ENCODE data around the gene TTYH2.
A peak's percentile ranks its signal among the peaks of the same experiment; 100 is the strongest.
"Not testable (repeated sequence)": the region's sequence is repeated elsewhere in the genome, so short reads cannot be mapped to it uniquely, and the experiment has no call there.

The TTYH2 gene

GRCh38 chr17:74237321-74237720, 23.9 kb downstream of the TTYH2 start:
- no peak for DNase-seq (ENCODE audit: low spot score)

DNA sequence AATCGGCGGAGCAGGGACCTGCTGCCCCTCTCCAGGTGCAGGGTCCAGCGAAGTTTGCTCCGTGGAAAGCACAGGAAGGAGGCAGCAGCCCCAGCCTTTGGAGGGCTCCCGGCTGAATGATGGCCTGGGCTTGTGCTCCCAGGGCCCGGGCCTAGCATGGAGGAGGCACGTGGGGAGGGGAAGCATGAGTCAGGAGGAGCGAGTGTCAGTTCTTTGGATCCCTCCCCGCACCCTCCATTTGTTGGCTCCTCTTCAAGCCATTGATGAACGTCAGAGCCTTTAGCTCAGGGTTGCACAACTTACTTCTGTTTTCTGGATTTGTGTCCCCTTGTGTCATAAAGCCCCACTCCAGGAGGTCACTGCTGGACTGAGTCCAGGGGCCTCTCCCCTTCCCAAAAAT, 25.8 kb downstream of the TTYH2 start:
- no peak for DNase-seq (ENCODE audit: low spot score)

DNA sequence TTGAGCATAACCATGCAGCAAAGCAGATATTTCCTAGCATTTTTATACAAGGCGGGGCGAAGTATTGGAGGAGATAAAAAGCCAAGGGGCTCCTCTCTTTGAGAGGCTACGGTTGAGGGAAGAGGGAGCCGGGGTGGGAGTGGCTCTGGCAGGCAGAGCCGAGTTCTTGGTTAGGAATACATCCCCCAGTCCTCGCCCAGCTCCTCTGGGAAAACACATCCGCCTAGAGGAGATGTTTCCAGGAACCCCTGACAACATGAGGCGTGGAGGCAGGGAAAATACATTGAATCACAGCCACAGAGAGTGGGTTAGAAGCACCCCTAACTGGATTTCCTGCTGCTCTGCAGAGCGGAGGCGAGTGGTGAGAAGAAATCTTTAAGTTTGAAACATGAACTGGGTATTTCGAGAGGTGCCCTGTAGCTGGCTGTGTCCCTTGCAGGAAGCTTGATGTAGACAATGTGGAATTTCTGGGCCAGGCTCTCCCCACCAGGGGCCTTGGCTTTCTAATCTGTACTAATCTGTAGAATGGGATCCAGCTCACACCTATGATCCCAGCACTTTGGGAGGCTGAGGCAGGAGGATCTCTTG, 27.3 kb downstream of the TTYH2 start:
- no peak for DNase-seq (ENCODE audit: low spot score)

GRCh38 chr17:74241431-74241830, 28.1 kb downstream of the TTYH2 start:
- DNase-seq (ENCODE audit: low spot score), result peak; percentile 73

DNA sequence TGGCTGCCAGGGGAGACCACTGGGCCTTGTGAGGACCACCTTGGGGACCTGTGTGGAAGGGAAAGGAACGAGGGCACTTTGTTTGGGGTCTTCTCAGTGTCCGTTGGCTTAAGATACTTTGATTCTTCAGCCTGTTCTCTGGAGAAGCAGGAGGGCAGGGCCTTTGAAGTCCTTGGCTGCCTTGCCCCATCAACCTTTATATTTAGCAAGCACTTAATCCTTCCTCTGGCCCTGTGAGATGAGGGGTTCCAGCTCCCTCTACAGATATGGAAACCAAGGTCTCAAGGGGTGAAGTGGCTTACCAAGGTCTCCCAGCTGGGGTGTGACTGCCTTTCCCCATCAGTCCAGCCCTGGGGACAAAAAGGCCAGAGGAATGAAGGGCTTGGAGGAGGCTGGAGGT, 28.5 kb downstream of the TTYH2 start:
- DNase-seq (ENCODE audit: low spot score), result no peak

DNA sequence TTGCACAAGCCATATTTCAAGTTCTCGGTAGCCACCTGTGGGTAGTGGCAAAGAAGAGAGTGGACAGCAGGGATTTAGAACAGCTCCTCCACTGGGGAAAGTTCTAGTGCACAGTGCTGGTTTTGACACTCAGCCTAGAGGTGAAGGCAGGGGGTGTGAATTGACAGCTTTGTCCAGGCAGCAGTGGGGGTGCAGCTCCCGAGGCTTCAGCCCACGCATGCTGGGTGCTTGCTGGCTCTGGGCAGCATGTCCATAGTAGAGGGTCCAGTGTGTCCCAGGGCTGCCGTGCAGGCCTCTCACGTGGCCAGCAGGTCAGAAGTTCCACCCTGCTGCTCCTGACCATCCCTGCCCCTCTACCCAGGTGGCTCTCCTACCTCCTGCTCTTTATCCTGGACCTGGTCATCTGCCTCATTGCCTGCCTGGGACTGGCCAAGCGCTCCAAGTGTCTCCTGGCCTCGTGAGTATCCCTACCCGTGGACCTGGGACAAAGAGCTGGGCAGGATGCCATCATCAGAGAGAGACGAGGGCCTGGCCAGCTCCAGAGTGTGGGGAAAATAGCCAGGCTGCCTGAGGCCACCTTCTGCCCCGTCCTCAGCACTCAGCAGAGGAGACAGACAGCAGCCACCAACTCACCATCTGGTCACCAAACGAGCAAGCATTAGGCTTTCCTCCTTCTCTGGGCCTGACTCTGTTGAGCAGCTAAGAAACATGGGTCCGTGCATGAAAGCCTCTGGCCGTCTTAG, 29.8 kb downstream of the TTYH2 start:
- DNase-seq (ENCODE audit: low spot score), result peak; percentile 70

DNA sequence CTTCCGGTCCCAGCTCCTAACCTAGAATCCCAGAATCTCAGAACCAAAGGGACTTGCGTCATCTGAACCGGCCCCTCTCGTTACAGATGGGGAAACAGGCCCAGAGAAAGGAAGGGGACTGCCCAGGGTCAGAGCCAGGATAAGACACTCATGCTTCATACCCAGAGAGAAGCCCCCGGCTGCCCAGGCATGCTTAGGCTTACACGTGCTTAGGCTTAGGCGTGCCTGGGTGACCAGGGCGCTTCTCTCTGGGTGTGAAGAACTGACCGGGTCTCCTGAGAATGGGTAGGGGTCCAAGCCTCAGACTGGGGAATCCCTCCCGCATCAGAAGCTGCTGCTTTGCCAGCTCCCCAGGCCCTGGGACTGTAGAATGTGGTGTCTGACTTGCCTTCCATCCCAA, 30.8 kb downstream of the TTYH2 start:
- no peak for DNase-seq (ENCODE audit: low spot score)

GRCh38 chr17:74244548-74244947, 31.2 kb downstream of the TTYH2 start:
- DNase-seq (ENCODE audit: low spot score), result peak; percentile 95

DNA sequence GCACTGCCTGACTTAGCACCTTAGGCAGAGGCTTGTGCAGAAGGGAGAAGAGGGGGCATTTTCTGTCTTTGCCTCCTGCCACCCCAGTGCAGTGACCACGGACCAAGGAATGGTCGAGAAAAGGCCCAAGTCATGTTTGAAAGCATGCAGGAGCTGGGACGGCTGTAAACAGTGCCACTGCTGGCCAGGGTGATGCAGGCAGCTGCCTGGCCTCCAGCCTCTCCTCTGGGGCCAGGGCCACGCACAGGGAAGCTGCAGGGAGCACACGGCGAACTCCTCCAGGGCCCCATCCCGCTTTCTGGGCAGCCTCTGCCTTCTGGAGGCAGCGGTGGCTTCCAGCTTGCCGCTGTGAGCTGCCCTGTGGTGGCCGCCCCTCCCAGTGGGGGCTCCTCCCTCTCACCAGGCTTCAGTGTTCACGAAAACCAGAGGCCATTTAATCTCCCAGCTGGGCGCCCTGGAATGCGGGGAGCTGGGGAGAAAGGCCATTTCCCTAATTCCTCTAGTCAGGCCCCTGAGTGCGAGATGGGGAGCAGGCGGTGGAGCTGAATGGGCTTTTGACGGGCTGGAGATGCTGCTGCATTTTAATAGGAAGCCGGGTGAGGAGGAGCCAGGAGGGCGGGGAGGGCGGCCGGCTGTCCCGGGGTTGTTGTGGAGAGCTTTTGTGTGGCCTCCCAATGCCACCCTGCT, 31.9 kb downstream of the TTYH2 start:
- peak; percentile 99 for DNase-seq (ENCODE audit: low spot score)

DNA sequence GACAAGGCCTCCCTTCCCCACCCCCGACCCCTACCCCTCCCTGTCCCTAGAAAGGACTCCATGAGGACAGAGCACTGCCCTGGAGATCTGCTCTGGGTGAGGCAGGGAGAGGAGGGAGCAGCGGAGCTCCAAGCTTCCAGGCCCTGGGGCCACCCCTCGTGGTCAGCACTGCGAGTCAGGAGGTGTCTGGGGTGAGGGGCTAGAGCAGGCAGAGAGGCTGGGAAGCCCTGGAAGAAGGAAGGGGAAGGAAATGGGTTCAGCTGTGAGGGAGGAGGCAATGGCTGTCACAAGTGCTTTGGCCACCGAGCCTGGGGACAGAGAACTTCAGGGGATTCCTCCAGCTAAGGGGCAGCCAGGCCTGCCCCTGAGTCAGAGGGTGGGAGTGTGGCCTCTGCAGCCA, 32.5 kb downstream of the TTYH2 start:
- no peak for DNase-seq (ENCODE audit: low spot score)

- DNase-seq (ENCODE audit: low spot score), result peak; percentile 77
These were observed 36.4 kb downstream of the TTYH2 start for GRCh38 chr17:74249590-74250270.

GRCh38 chr17:74250324-74250995, 37.1 kb downstream of the TTYH2 start:
- no peak for DNase-seq (ENCODE audit: low spot score)

GRCh38 chr17:74251051-74251450, 37.7 kb downstream of the TTYH2 start:
- DNase-seq (ENCODE audit: low spot score), result no peak

GRCh38 chr17:74251569-74251968, 38.2 kb downstream of the TTYH2 start:
- no peak for DNase-seq (ENCODE audit: low spot score)

DNA sequence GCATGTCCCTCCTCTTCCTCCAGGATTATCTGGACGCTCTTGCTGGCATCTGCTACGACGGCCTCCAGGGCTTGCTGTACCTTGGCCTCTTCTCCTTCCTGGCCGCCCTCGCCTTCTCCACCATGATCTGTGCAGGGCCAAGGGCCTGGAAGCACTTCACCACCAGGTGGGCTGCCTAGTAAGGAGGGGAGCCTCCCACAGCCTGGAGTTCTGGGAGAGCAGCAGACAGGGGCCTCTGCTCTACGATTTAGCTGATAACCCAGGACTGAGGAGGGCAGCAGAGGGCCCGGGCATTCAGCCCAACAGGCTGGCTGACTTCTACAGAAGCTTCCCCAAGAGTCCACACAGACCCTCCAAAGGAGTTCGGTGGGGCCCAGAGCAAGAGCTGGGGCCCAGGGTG, 38.8 kb downstream of the TTYH2 start:
- DNase-seq (ENCODE audit: low spot score), result no peak

DNA sequence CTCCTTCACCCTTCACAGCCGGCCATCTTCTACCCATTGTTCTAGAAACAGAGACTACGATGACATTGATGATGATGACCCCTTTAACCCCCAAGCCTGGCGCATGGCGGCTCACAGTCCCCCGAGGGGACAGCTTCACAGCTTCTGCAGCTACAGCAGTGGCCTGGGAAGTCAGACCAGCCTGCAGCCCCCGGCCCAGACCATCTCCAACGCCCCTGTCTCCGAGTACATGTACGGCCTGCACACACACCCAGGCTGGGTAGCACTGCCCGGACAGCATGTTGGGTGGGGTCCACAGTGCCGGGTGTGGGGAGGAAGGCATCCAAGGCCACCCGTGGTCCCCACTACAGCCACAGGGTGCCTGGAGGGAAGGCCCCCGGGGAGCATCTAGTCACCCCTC, 39.7 kb downstream of the TTYH2 start:
- no peak for DNase-seq (ENCODE audit: low spot score)

GRCh38 chr17:74257311-74257710, 43.9 kb downstream of the TTYH2 start:
- no peak for DNase-seq (ENCODE audit: low spot score)

- no peak for DNase-seq (ENCODE audit: low spot score)
These were observed 46.5 kb downstream of the TTYH2 start for GRCh38 chr17:74259667-74260524.

GRCh38 chr17:74260525-74260850, 47.1 kb downstream of the TTYH2 start:
- no peak for DNase-seq (ENCODE audit: low spot score)

GRCh38 chr17:74262601-74263000, 49.2 kb downstream of the TTYH2 start:
- no peak for DNase-seq (ENCODE audit: low spot score)

- DNase-seq (ENCODE audit: low spot score), result not testable (repeated sequence)
These were observed 53.7 kb downstream of the TTYH2 start for GRCh38 chr17:74267054-74267453.
